ENCODE results near the gene CDH11.

The CDH11 gene, protein sequence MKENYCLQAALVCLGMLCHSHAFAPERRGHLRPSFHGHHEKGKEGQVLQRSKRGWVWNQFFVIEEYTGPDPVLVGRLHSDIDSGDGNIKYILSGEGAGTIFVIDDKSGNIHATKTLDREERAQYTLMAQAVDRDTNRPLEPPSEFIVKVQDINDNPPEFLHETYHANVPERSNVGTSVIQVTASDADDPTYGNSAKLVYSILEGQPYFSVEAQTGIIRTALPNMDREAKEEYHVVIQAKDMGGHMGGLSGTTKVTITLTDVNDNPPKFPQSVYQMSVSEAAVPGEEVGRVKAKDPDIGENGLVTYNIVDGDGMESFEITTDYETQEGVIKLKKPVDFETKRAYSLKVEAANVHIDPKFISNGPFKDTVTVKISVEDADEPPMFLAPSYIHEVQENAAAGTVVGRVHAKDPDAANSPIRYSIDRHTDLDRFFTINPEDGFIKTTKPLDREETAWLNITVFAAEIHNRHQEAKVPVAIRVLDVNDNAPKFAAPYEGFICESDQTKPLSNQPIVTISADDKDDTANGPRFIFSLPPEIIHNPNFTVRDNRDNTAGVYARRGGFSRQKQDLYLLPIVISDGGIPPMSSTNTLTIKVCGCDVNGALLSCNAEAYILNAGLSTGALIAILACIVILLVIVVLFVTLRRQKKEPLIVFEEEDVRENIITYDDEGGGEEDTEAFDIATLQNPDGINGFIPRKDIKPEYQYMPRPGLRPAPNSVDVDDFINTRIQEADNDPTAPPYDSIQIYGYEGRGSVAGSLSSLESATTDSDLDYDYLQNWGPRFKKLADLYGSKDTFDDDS

GRCh38 chr16:65121870-65122723 lies at the start of gene CDH11:
CDH11 (minus strand) TSS chr16:65122063; CDS start chr16:65004869, 117,194 bp downstream.
- no peak for DNase-seq (ENCODE audit: low read depth, low spot score)

DNA sequence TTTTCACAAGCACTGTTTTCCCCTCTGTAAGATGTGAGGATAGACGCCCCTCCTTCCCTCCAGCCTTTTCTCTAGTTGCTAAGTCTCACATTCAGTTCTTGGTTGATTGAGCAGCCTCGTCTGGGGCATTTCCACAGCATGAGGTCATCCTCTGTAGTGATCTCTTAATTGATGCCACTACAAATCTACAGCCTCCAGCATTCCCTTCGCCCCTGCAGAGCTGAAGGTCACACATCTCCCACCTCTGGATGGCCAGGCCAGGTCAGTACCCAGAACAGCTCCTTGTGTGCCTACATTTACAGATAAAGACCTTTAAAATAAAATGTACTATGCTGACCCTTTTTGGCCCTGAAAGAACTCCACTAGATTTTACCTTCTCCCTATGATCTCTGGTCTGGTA lies 32.5 kb upstream of the CDH11 start:
- no peak for DNase-seq (ENCODE audit: low read depth, low spot score)

DNA sequence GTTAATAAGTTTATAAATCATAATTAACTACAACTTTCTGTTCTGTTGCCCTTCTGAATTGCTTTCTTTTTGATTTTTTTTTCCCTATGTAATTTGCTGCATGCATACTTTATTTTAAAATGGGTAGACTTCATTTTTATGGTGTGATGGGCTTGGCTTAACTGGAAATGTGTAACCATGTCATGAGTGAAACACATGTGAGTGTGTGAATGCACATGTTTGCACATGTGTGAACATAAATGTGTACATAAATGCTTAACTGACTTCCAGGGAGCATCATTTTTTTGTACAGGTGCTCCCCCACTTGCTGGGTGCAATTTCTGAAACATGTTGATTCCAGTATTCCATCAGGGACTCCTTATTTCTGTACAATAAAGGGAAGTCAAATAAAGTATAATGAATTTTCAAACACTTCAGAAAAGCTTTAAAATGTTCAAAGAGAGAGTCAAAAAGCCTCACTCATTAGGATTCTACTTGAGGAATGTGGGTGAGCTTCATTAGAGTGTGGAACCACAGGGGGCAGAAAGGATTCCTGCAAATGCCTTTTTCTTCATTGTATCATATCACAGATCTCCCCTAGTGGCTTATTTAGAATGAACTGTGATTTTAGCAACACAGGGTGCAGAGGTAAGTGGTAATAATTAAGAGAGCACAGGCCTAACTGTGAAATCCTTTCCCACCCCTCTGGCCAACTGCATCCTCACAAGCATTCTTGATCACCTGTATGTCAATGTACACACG lies 31.7 kb upstream of the CDH11 start:
- no peak for DNase-seq (ENCODE audit: low read depth, low spot score)

- DNase-seq (ENCODE audit: low read depth, low spot score), result no peak
Measured at GRCh38 chr16:65148804-65149203, 26.9 kb upstream of the CDH11 start.

GRCh38 chr16:65142276-65142675 lies 20.4 kb upstream of the CDH11 start:
- DNase-seq (ENCODE audit: low read depth, low spot score), result no peak

- DNase-seq (ENCODE audit: low read depth, low spot score), result no peak
Measured at GRCh38 chr16:65136681-65137080, 14.8 kb upstream of the CDH11 start.

- no peak for DNase-seq (ENCODE audit: low read depth, low spot score)
Measured at GRCh38 chr16:65126845-65127624, 5.2 kb upstream of the CDH11 start.

- DNase-seq (ENCODE audit: low read depth, low spot score), result no peak
Measured at GRCh38 chr16:65125871-65126270, 4.0 kb upstream of the CDH11 start.

- DNase-seq (ENCODE audit: low read depth, low spot score), result no peak
Measured at GRCh38 chr16:65125322-65125721, 3.5 kb upstream of the CDH11 start.

GRCh38 chr16:65124596-65124995 lies 2.7 kb upstream of the CDH11 start:
- no peak for DNase-seq (ENCODE audit: low read depth, low spot score)

- no peak for DNase-seq (ENCODE audit: low read depth, low spot score)
Measured at GRCh38 chr16:65124212-65124548, 2.3 kb upstream of the CDH11 start.

GRCh38 chr16:65123396-65124211 lies 1.7 kb upstream of the CDH11 start:
- DNase-seq (ENCODE audit: low read depth, low spot score), result no peak

DNA sequence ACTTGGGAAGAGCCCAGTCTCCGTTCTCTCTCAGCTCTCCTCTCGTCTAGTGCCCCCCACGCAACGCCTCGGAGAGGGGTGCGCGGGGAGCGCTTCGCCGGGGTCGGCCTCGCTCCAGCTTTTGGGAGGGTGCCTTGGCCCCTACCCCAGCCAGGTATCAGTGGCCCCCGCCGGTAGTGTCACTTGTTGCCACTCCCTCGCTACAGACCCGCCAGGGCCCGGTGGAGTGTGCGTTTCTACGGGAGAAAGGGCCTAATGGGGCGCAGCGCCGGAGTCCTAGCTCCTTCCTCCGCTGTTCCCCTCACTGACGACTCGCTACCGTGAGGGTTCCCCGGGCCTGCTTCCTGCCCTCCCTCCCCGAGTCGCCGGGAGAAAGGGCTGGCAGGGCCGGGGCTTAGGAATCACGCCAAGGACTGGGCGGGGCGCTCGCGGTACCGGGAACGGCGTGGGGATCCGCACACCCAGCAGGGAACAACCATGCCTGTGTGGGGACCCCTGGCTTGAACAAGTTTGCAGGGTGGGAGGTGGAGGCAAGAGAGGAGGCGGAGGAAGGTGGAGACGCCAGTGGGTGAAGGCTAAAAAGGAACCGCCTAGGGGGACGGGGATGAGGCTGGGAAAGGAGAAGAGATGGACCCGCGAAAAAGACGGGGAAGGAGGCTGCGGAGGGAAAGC lies 997 bp upstream of the CDH11 start:
- DNase-seq (ENCODE audit: low read depth, low spot score), result no peak

DNA sequence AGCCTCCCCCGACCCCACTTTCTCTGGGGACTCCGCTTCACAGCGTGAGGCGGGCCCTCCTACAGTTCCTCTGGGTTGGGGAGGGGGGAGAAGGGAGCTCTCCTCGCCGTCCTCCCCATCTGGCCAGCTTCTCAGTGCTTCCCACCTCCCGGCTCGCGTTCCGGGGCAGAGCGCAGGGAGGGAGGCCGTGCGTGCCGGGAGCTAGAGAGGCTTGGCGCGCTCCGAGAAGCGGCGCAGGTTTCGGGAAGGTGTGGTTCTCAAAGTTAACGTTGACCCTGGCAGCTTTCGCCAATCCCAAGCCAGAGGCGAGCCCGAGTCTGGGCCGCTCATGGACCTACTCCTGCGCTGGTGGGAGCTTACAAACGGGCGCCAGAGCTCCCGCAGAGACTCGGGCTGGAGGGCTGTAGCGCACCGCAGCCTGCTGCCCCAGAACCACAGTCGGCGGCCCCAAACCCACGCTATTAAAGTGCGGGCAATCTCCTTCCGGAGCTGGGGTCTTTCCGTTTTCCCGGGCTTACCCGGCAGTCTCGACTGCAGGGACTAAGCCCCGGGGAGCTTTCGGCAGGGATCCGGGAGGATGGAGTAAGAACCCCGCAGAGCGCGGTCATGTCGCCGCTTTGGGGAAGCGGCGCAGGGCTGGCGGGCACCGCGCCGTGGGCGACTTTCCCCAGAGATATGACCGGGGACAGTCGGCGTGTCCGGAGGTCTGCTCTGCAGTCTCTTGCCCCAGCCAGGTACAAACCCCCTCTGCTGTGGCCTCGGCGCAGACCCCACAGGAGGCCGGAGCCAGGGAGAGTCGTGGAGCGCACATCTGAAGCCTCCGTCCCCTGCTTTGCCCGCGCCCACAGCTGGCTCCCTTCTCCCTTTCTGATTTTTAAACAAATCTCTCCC lies 787 bp downstream of the CDH11 start:
- DNase-seq (ENCODE audit: low read depth, low spot score), result no peak

DNA sequence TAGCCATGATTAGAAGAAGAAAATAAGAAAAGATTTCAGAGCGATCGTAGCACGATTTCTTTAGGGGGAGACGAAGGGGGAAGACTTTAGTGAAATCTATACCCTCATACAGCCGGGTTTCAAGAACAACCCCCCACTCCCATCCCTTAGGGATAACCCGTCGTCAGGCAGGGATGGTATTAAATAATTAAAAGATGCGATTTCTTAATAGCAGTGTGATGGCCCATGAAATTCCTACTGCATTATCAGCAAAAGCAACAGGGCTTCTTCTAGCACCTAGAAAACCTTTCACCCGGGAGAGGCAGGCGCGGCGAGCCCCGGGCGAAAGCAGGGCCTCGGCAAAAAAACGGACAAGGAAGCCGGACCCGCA lies 1.4 kb downstream of the CDH11 start:
- DNase-seq (ENCODE audit: low read depth, low spot score), result no peak

DNA sequence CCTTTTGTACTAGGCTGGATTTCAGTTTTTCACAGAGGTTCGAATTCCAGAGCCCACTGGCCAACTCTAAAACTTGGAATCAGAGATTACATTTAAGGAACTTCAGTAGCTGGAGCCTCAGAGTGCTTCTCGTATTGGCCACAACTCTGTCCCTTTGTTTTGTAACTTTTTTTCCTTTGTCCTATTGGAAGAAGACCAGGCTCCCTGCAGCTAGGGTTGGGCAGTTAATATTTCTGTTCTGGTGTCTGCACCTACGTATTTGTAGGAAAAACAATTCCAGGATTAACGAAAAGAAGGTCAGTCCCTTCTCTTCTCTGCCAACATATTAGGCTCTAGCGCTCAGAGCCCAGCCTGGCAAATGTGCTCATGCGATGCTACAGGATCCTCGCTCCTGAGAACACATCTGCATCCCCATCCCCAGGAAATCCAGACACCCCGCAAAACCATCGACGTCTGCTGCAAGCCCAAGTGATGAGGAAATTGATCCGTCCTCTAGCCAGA lies 1.9 kb downstream of the CDH11 start:
- no peak for DNase-seq (ENCODE audit: low read depth, low spot score)

DNA sequence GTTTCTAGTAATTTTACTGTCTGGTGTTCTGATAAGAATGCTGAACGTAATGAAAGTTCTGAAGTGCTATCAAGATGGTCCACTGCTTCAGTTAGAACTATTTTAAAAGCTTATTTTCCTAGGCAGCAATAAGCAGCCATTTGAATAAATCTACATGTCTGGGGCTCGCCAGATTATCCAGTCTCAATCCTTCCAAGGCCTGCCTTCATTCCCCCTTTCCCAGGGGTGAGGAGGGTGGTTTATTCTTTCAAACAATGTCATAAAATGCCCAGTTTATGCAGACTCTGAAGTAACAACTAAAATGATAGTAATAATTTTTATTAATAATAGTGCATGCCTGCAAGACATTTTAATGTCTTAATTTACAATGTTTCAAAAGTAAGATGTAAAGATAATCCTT lies 2.4 kb downstream of the CDH11 start:
- DNase-seq (ENCODE audit: low read depth, low spot score), result no peak

DNA sequence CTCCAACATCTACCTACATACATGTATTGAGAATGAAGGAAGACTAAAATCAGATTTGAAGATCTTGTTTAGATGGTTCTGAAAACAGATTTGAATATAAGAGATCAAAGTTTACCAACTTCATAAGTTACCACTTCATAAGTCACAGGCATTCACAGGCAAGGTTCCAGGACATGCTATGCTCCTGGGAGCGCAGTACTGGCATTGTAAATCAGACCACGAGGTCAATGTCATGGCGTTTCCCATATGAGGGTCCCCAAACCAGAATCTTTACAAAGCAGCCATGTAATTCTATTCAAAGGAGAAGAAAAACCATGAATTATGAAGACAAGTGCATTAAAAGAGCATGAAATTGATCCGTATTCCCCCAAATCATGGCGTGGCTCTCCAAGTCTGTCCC lies 3.0 kb downstream of the CDH11 start:
- DNase-seq (ENCODE audit: low read depth, low spot score), result no peak
